ENCODE results near the gene COX10.

GRCh38 chr17:14153374-14153773 is 84.1 kb downstream of the COX10 start:
- TF ChIP-seq CTCF (IDR thresholded peaks at IDR 0.05; ENCODE audit: low read depth, low read length) (no peak), EZH2phosphoT487 (IDR thresholded peaks at IDR 0.05; ENCODE audit: low read depth) (no peak)

All from OCI-LY3 (cell line).